OCI-LY3 (cell line): ENCODE data around the gene IL17B.

ENCODE experiments used
- EZH2phosphoT487 ChIP-seq: fragments of 200-600 bp; shearing (Covaris generic); IDR thresholded peaks from 2 replicates; pipeline ENCODE4 v1.6.1; 2018; ENCODE audit warnings: antibody characterized with exemption, mixed run types, low read depth
- TF ChIP-seq, protein P1 (sequence below): fragments of 200-600, 300-600 bp; sonication (generic); IDR thresholded peaks from 2 replicates; pipeline ENCODE4 v1.5.1; 2014; ENCODE audit warnings: antibody characterized with exemption, low read length, low read depth

DNA sequence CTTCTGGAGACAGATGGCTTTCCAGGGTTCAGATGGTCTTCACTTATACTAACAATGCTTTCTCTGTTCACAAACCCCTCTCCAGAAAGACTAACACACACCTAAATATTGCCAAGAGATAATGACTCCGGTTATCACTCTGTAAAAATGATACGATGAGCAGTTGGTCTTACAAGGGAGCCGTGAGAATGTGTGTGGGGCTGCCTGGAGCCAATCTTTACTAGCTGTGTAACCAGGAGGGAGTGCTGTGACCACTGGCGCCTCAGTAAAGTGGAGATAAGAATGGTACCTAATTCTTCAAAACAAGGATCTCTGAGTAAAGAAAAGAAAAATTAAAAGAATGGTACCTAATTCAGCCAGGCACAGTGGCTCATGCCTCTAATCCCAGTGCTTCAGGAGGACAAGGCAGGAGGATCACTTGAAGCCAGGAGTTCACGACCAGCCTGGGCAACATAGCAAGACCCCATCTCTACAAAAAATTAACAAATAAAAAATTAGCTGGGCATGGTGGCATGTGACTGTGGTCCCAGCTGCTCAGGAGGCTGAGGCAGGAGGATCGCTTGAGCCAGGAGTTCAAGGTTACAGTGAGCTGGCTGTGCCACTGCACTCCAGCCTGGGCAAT, 39.9 kb upstream of the IL17B start:
- TF ChIP-seq, protein P1, sequence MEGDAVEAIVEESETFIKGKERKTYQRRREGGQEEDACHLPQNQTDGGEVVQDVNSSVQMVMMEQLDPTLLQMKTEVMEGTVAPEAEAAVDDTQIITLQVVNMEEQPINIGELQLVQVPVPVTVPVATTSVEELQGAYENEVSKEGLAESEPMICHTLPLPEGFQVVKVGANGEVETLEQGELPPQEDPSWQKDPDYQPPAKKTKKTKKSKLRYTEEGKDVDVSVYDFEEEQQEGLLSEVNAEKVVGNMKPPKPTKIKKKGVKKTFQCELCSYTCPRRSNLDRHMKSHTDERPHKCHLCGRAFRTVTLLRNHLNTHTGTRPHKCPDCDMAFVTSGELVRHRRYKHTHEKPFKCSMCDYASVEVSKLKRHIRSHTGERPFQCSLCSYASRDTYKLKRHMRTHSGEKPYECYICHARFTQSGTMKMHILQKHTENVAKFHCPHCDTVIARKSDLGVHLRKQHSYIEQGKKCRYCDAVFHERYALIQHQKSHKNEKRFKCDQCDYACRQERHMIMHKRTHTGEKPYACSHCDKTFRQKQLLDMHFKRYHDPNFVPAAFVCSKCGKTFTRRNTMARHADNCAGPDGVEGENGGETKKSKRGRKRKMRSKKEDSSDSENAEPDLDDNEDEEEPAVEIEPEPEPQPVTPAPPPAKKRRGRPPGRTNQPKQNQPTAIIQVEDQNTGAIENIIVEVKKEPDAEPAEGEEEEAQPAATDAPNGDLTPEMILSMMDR = no peak
- TF ChIP-seq EZH2phosphoT487 = no peak
